Measurements from ENCODE around the gene TAF10.
A peak's percentile ranks its signal among the peaks of the same experiment; 100 is the strongest.

The TAF10 gene

GRCh38 chr11:6610591-6610990 is 1.4 kb downstream of the TAF10 start:
- no peaks in the 10 kb centered on the region for H3K27me3 ChIP-seq (ENCODE audit: insufficient read depth, low read length)
- no peak overlapping the region for H2AK5ac ChIP-seq (ENCODE audit: low read length)
- no peak overlapping the region for H3K14ac ChIP-seq (ENCODE audit: low read length)
- no CpG with 5 or more reads among the region's 6 CpGs for WGBS (ENCODE audit: extremely low coverage, insufficient coverage, insufficient read length)
- no peak overlapping the region for H4K91ac ChIP-seq (ENCODE audit: low read depth, low read length)
- peaks cover 38 to 53% of the 10 kb centered on the region in 2 experiments for H3K36me3 ChIP-seq (ENCODE audit: control insufficient read depth in 1 of 2, insufficient read depth in 2 of 2, low read length in 2 of 2)
- H2BK120ac ChIP-seq (ENCODE audit: insufficient read depth, low read length, poor library complexity): no peak overlapping the region
- no peak overlapping the region for H3K27ac ChIP-seq (ENCODE audit: low read depth, low read length)
- H2AFZ ChIP-seq (ENCODE audit: insufficient read depth, low read length, poor library complexity): no peak overlapping the region
- no peaks in the 10 kb centered on the region for H3K9me3 ChIP-seq (ENCODE audit: insufficient read depth, low read depth, low read length)
- no peak overlapping the region for H3K4me2 ChIP-seq (ENCODE audit: low read length)
- H3K4ac ChIP-seq (ENCODE audit: low read depth, low read length): peak overlapping the region; percentile 60
- H4K12ac ChIP-seq (ENCODE audit: low read depth, low read length): no peak overlapping the region
- H3K4me3 ChIP-seq (ENCODE audit: low read depth, low read length): no peak overlapping the region
- H3K23ac ChIP-seq (ENCODE audit: low read length): no peak overlapping the region
- H2BK5ac ChIP-seq (ENCODE audit: low read depth, low read length, poor library complexity): no peak overlapping the region
- H3K18ac ChIP-seq (ENCODE audit: low read length): no peak overlapping the region
- no peak overlapping the region for H2BK12ac ChIP-seq (ENCODE audit: low read length)
- H3K79me2 ChIP-seq (ENCODE audit: control insufficient read depth, insufficient read depth, low read length, poor library complexity): peaks cover 13% of the 10 kb centered on the region
- H4K8ac ChIP-seq (ENCODE audit: low read depth, low read length): no peak overlapping the region
- peak overlapping the region; percentile 37 for H3K9ac ChIP-seq (ENCODE audit: low read length)
- DNase-seq: no peak
- peaks cover 25% of the 10 kb centered on the region for H3K79me1 ChIP-seq (ENCODE audit: low read length)
- peaks cover 12 to 26% of the 10 kb centered on the region in 2 experiments for H3K4me1 ChIP-seq (ENCODE audit: control insufficient read depth in 1 of 2, insufficient read depth in 2 of 2, low read length in 2 of 2)

DNA sequence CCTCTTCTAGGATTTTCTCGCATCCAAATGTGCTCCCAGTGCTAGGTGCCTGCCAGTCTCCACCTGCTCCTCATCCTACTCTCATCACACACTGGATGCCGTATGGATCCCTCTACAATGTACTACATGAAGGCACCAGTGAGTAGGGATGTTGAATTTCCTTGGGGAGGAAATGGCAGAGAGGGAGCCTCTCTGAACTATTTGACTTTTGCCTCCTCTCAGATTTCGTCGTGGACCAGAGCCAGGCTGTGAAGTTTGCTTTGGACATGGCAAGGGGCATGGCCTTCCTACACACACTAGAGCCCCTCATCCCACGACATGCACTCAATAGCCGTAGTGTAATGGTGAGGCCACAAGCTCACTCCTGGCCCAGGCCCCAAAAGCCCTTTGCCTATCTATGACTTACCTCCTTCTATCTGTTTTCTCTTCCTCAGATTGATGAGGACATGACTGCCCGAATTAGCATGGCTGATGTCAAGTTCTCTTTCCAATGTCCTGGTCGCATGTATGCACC is 2.5 kb downstream of the TAF10 start:
- Histone ChIP-seq H3K27me3 (ENCODE audit: insufficient read depth, low read length) (no peaks in the 10 kb centered on the region), H4K8ac (ENCODE audit: low read depth, low read length) (no peak overlapping the region), H2AFZ (ENCODE audit: insufficient read depth, low read length, poor library complexity) (no peak overlapping the region), H3K79me2 (ENCODE audit: control insufficient read depth, insufficient read depth, low read length, poor library complexity) (peaks cover 17% of the 10 kb centered on the region), H2BK5ac (ENCODE audit: low read depth, low read length, poor library complexity) (no peak overlapping the region), H3K4me3 (ENCODE audit: low read depth, low read length) (no peak overlapping the region), H3K27ac (ENCODE audit: low read depth, low read length) (no peak overlapping the region), H3K9ac (ENCODE audit: low read length) (peak overlapping the region; percentile 36), H3K4me1 (ENCODE audit: control insufficient read depth in 1 of 2, insufficient read depth in 2 of 2, low read length in 2 of 2) (peaks cover 12 to 29% of the 10 kb centered on the region in 2 experiments), H4K91ac (ENCODE audit: low read depth, low read length) (no peak overlapping the region), H2BK12ac (ENCODE audit: low read length) (no peak overlapping the region), H3K79me1 (ENCODE audit: low read length) (peaks cover 25% of the 10 kb centered on the region), H3K4me2 (ENCODE audit: low read length) (no peak overlapping the region), H2AK5ac (ENCODE audit: low read length) (no peak overlapping the region), H3K36me3 (ENCODE audit: control insufficient read depth in 1 of 2, insufficient read depth in 2 of 2, low read length in 2 of 2) (peaks cover 38 to 44% of the 10 kb centered on the region in 2 experiments), H3K18ac (ENCODE audit: low read length) (no peak overlapping the region), H2BK120ac (ENCODE audit: insufficient read depth, low read length, poor library complexity) (no peak overlapping the region), H4K12ac (ENCODE audit: low read depth, low read length) (no peak overlapping the region), H3K4ac (ENCODE audit: low read depth, low read length) (no peak overlapping the region), H3K9me3 (ENCODE audit: insufficient read depth, low read depth, low read length) (no peaks in the 10 kb centered on the region), H3K23ac (ENCODE audit: low read length) (no peak overlapping the region), H3K14ac (ENCODE audit: low read length) (no peak overlapping the region)
- DNase-seq: no peak
- no CpG with 5 or more reads among the region's 8 CpGs for WGBS (ENCODE audit: extremely low coverage, insufficient coverage, insufficient read length)

GRCh38 chr11:6608726-6609501 is 3.1 kb downstream of the TAF10 start:
- no peak overlapping the region for H3K4me2 ChIP-seq (ENCODE audit: low read length)
- no peak overlapping the region for H3K4me3 ChIP-seq (ENCODE audit: low read depth, low read length)
- H3K9ac ChIP-seq (ENCODE audit: low read length): no peak overlapping the region
- no peak overlapping the region for H4K8ac ChIP-seq (ENCODE audit: low read depth, low read length)
- H3K27ac ChIP-seq (ENCODE audit: low read depth, low read length): no peak overlapping the region
- peaks cover 22% of the 10 kb centered on the region for H3K79me2 ChIP-seq (ENCODE audit: control insufficient read depth, insufficient read depth, low read length, poor library complexity)
- no CpG with 5 or more reads among the region's 14 CpGs for WGBS (ENCODE audit: extremely low coverage, insufficient coverage, insufficient read length)
- peaks cover 38 to 40% of the 10 kb centered on the region in 2 experiments for H3K36me3 ChIP-seq (ENCODE audit: control insufficient read depth in 1 of 2, insufficient read depth in 2 of 2, low read length in 2 of 2)
- H3K9me3 ChIP-seq (ENCODE audit: insufficient read depth, low read depth, low read length): no peaks in the 10 kb centered on the region
- DNase-seq: no peak
- H3K79me1 ChIP-seq (ENCODE audit: low read length): peaks cover 31% of the 10 kb centered on the region
- H3K4ac ChIP-seq (ENCODE audit: low read depth, low read length): no peak overlapping the region
- H2AK5ac ChIP-seq (ENCODE audit: low read length): no peak overlapping the region
- H3K27me3 ChIP-seq (ENCODE audit: insufficient read depth, low read length): no peaks in the 10 kb centered on the region
- peaks cover 12 to 29% of the 10 kb centered on the region in 2 experiments for H3K4me1 ChIP-seq (ENCODE audit: control insufficient read depth in 1 of 2, insufficient read depth in 2 of 2, low read length in 2 of 2)
- no peak overlapping the region for H2BK12ac ChIP-seq (ENCODE audit: low read length)
- H3K18ac ChIP-seq (ENCODE audit: low read length): no peak overlapping the region
- H4K91ac ChIP-seq (ENCODE audit: low read depth, low read length): no peak overlapping the region
- no peak overlapping the region for H2BK120ac ChIP-seq (ENCODE audit: insufficient read depth, low read length, poor library complexity)
- H2BK5ac ChIP-seq (ENCODE audit: low read depth, low read length, poor library complexity): no peak overlapping the region
- H4K12ac ChIP-seq (ENCODE audit: low read depth, low read length): no peak overlapping the region
- no peak overlapping the region for H3K14ac ChIP-seq (ENCODE audit: low read length)
- no peak overlapping the region for H3K23ac ChIP-seq (ENCODE audit: low read length)
- H2AFZ ChIP-seq (ENCODE audit: insufficient read depth, low read length, poor library complexity): no peak overlapping the region

GRCh38 chr11:6608011-6608410 is 4.0 kb downstream of the TAF10 start:
- no peaks in the 10 kb centered on the region for H3K9me3 ChIP-seq (ENCODE audit: insufficient read depth, low read depth, low read length)
- no CpG with 5 or more reads among the region's 9 CpGs for WGBS (ENCODE audit: extremely low coverage, insufficient coverage, insufficient read length)
- no peak overlapping the region for H3K23ac ChIP-seq (ENCODE audit: low read length)
- DNase-seq: peak; percentile 64 to 75
- peak overlapping the region; percentile 74 for H4K91ac ChIP-seq (ENCODE audit: low read depth, low read length)
- peak overlapping the region; percentile 26 for H2BK120ac ChIP-seq (ENCODE audit: insufficient read depth, low read length, poor library complexity)
- H3K27me3 ChIP-seq (ENCODE audit: insufficient read depth, low read length): no peaks in the 10 kb centered on the region
- H3K18ac ChIP-seq (ENCODE audit: low read length): peak overlapping the region; percentile 55
- peak overlapping the region; percentile 86 for H2AK5ac ChIP-seq (ENCODE audit: low read length)
- H3K36me3 ChIP-seq (ENCODE audit: control insufficient read depth in 1 of 2, insufficient read depth in 2 of 2, low read length in 2 of 2): peaks cover 38 to 40% of the 10 kb centered on the region in 2 experiments
- no peak overlapping the region for H2AFZ ChIP-seq (ENCODE audit: insufficient read depth, low read length, poor library complexity)
- no peak overlapping the region for H4K12ac ChIP-seq (ENCODE audit: low read depth, low read length)
- peak overlapping the region; percentile 77 for H3K14ac ChIP-seq (ENCODE audit: low read length)
- peak overlapping the region; percentile 86 for H3K27ac ChIP-seq (ENCODE audit: low read depth, low read length)
- peak overlapping the region; percentile 45 for H3K4ac ChIP-seq (ENCODE audit: low read depth, low read length)
- H3K79me1 ChIP-seq (ENCODE audit: low read length): peaks cover 38% of the 10 kb centered on the region
- H2BK5ac ChIP-seq (ENCODE audit: low read depth, low read length, poor library complexity): peak overlapping the region; percentile 65
- H3K9ac ChIP-seq (ENCODE audit: low read length): no peak overlapping the region
- peak overlapping the region; percentile 32 for H4K8ac ChIP-seq (ENCODE audit: low read depth, low read length)
- H3K4me1 ChIP-seq (ENCODE audit: control insufficient read depth in 1 of 2, insufficient read depth in 2 of 2, low read length in 2 of 2): peaks cover 12 to 29% of the 10 kb centered on the region in 2 experiments
- H2BK12ac ChIP-seq (ENCODE audit: low read length): peak overlapping the region; percentile 51
- H3K79me2 ChIP-seq (ENCODE audit: control insufficient read depth, insufficient read depth, low read length, poor library complexity): peaks cover 29% of the 10 kb centered on the region
- H3K4me2 ChIP-seq (ENCODE audit: low read length): no peak overlapping the region
- no peak overlapping the region for H3K4me3 ChIP-seq (ENCODE audit: low read depth, low read length)

Measured in trophoblast cell (in vitro differentiated cells and primary cell).